Renal pelvis (tissue), 4 donors: ENCODE measurements around the gene DLG2. TPM values are rescaled to one million over a fixed set of nuclear protein-coding genes. Genes with fewer than 3 reads are reported as not detected.
"Not testable (repeated sequence)": the region's sequence is repeated elsewhere in the genome, so short reads cannot be mapped to it uniquely, and the experiment has no call there.

Experiments used
- DNase-seq: peaks from one replicate; pipeline ENCODE4 v3.0.0-alpha.2; 2013
- polyA plus RNA-seq, 3 donors: library from polyadenylated mRNA; unstranded; fragments of 120-200 nt; gene quantifications; one replicate each; pipeline ENCODE4 v1.2.1, GENCODE V29; 2013; ENCODE audit not compliant: insufficient read length in 3 of 3

DLG2 gene
- polyA plus RNA-seq, 3 donors = 10.1 to 16.6 (median 13.0) TPM

DNA sequence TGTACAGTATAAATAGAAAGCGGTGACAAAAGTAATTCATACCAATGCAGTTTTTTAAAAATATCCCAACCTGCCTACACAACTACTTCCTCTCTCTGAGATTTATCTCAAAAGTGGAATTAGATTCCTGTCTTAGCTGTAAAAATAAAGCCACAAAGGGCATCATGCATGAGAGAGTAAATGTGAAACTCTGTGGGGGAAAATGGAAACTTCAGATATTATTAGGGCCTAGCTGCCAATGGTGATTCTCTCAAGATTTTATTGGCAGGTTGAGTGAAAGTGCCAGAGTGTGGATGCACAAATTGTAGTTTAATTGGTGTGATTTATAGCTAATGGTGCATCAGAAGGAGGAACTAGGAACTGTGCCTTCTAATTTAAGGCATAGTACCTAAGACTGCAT, 1984.0 kb downstream of the DLG2 start:
- DNase-seq = no peak

DNA sequence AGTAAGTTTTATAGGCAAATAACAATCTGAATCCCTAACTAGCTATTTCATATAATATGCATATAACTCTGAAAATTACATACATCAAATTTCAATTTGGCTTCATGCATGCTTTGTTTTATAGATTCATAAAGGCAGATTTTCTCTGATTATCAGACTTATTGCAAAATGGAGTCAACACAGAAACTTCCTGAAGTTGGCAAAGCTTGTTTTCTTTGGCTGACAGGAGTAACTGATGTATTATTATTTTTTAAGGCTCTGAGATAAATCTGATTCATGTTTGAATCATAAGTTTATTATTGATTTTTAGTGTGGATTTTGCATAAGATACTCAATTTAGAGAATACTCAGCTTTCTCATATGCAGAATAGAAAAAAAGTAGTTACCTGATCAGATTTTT, 1984.6 kb downstream of the DLG2 start:
- no peak for DNase-seq

DNA sequence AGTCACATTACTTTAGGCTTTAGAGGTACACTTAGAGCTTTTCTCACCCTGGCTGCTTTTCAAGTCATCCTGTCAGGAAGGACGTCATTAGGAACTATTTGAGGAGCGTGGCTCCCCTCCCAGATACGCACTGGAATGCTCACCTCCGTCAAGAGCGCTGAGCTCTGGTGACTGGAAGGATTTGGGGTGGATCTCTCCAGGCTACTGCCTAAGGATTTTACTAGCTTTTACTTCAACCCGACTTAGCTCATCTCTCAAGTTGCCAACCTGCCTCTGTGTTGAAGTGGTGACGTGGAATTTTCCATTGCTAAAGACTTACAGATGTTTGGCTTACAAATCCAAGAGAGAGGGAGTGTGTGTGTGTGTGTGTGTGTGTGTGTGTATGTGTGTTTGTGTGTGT, 1985.6 kb downstream of the DLG2 start:
- DNase-seq = no peak

DNA sequence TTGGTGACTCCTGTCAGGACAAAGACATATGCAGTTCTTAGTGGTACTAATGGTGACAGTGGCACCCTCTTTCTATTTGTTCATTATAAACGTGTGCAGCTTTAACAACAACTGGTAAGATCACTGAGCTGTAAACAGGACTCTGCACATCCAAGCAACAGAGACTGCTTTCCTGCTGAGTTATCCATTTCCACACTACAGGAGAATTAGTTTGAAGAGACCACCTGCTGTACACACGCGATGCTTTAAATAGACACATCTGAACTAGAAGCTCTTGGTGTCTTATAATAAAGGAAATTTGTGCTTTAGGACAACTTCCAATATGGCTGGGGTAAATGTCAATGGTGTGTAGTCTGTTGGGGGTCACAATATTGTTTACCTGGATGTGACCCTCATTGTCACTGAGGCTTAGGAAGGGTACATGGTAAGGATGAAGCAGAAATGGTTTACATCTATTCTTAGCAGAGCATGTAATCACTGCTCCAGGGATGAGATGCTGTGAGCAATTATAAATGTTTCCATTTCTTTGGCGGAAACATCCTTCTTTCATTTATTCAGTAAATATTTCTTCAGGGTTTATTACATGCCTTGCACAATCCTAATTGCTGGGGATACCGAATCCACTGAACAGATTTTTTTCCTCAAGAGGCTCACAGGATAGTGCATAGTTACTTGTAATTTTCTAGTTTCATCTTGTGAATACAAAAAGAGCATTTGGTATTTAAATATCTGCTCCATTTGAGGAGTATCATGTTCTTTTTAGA, 1987.0 kb downstream of the DLG2 start:
- no peak for DNase-seq

DNA sequence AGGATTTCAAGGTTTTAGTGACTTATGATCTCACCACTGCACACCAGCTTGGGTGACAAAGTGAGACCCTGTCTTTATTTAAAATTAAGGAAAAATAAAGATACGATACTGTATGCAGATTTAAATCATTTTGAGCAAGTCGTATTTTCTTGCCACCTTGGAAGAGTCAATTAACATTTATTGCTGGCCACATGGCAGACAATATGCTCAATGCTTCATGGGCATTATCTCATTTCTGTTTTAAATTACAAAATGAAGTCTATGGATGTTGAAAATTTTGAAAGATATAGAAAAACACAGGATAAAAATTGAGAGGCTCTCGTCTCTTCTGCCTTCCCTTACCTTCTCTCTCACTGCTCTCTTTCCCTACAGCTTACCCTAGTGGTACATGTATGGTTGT, 1992.0 kb downstream of the DLG2 start:
- no peak for DNase-seq

DNA sequence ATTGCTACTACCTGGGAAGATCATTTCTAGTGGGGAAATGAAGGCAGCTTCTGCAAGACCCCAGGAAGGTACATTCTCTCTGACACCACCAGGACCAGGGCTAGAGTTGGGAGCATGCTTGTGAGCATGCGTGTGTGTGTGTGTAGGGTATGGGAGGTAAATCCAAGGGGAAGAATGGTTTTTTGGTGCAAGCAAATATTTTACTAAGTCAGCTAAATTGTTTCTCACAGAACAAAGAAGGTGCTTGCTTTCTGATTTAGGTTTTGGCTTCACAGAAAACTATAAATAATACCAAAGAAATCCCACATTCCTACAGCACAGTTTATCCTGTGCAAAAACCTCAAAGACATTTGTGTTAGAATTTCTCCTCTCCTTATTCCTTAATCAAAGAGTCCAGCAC, 1996.9 kb downstream of the DLG2 start:
- no peak for DNase-seq

DNA sequence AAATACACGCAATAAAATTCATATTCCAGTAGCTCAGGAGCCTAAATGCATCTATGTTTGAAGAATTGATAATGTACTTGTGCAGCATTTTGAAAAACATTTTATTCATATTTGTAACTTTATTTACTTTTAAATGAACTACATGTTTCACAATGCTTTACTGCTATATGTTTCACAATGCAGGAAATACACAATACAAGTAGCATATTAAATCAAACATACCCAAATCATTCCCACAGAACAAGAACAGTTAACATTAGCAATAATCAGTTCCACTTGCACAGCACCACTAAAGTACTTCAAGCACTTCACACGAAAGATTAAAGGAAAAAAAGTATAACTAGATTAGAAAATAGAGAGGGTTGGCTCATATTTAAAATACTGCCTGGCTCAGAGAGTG, 1997.4 kb downstream of the DLG2 start:
- DNase-seq = no peak

DNA sequence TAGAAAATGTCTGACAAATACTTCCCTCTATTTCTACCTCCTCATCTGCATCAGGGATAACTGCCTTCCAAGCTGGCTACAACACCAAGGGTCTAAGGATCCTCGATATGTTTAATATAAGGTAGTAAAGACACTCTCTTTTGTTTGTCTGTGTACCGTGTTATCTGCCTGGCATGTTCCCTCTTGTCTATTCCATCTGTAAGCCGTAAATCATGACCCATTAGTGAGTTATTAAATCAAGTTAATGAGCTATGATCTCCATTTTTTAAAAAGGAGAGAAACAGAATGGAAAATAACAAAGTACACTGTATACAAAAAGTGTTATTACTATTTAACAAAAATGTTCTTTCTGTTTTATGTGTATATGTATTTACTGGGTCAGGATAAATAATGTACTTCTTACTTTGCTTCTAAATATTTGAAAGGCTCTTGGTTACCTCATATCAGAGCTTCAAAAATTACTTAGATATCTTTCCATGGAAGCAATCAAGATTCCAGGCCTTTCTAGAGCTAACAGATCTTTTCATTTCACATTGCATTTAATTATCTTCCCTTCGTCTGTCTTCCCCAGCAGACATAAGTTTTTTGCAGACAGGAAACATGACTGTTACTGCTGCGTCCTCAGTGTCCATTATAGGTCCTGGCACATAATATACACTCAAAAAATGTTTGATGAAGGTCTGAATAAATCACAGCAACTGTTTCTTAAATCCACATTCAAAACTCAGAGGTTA, 1998.4 kb downstream of the DLG2 start:
- DNase-seq = no peak

DNA sequence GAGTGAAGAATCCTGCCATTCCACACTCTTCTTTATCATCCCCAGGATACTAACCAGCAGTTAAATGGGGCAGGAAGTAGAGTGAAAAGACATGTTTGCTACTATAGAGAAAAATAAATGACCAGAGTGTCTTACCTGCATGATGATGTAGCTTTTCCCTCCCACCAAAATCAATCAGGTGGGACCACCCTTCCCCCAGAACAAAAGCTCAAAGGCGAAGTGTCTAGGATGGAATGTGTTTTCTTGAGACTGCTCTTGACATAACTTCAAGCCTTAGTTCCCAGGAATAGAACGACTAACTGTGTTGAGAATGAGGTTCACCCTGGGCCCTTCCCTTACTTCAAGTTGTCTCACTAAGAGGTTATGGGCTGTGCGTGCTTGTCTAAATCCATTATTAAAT, 2001.8 kb downstream of the DLG2 start:
- DNase-seq = no peak

DNA sequence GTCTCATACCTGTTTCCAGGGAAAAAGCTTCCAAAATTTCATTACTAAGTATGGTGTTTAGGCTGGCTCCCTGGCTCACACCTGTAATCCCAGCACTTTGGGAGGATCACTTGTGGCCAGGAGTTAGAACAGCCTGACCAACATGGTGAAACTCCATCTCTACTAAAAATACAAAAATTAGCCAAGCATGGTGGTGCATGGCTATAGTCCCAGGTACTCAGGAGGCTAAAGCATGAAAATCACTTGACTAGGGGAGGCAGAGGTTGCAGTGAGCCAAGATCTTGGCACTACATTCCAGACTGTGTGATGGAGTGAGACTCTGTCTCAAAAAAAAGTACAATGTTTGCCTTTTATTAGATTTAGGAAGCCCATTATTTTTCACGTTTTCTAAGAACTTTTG, 2009.5 kb downstream of the DLG2 start:
- no peak for DNase-seq

DNA sequence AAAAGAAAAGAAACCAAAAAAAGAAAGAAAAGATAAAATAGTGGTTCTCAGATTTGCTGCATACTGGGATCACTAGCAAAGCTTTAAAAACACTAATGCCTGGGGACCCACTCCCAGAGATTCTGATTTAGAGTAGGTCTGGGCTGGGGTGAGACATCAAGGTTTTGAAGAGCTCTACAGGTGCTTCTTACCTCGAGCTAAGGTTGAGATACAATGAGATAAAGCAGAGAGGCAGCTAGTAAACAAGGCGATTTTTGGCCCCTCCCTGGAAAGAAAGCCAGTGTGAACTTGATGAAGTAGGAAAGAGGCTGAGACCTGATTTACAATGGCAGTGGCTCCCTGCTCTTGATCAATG, 2013.4 kb downstream of the DLG2 start:
- DNase-seq = no peak

DNA sequence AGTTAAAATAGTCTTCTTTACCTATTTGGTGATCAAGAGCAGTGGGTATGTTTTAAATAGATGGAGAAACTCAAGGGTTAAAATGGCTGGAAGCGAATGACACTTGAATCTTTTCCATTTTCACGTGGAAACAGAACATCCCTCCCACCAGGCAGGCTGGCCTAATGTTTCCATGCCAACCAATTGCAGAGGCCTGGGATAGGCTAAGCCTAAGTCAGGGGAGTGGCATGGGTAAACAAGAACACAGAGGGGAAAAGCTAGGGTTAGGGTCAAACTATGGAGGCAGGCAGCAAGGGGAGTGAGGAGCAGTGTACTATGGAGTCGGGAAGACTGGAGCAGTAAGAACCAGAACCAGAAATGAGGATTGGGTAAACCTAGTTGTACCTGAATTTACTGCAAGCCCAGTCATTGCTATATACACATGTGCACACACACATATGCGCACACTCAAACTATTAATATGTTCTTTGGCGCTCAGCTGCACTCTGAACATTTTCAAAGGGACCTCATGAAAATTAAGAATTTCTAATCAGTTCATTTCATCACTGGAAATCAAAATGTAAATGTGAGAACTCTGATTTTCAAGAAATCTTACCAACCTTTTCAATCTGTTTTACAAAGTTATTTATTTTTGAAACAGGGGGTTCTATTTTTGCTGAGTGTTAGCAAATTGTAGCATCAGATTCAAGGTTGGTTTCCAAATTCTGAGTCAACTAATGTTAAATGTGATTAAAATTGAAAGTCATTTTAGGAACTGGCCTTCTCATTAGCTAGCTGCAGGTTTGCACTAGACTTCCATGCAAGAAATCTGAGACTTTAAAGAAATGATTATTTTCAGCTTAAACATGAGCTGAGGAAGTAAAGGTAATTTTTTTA, 2014.0 kb downstream of the DLG2 start:
- DNase-seq = no peak

DNA sequence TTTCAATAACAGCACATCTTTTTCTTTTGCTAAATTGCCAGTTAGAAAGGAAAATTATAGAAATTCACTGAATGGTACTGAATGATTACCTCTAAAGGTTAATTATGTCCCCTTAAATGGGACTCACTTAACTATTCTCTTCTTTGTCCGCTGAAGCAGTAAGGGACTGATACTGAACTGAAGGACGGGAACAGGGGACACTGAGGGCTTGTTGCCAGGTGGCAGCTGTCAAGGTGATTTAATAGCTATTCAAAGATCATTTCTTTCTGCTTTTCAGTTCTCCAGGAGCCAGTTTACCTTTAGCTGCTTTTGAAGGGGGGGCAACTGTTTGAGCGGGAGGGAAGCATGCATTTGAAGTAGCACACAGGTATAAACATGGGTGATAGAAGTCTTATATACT, 2015.5 kb downstream of the DLG2 start:
- DNase-seq = no peak

DNA sequence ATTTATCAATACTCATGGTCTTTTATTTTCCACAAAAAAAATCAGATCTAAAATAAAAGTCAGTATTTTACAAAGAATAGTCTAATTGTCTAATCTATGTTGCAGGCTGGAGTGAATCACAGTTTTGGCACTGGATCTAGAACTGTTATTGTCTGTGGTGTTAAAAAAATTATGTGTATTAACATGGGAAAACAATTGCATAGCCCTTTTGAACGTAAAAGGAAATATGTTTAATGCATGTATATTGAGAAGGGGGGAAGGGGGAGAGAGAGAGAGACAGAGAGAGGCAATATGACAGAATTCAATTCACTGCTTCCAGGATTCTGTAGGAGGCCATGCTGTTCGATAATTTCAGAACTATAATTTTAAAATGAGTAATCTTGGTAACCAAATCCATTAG, 2016.1 kb downstream of the DLG2 start:
- no peak for DNase-seq

DNA sequence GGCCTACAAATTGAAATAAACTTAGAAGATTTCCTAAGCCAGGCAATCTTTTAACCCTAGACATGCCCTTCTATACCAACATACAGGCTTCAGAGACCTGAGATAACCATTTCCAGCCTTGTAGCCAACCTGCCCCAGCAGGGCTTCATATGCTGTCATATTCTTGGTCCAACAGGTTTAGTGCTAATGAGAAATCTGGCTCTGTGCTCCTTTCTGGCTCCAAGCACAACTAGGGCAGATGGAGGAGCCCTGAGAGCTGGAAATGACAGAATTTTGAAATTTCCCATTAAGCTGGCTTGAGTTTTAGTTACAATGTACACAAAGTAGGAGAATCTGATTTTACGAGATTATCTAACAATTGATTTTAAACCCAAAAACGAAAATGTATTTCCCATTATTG, 2018.0 kb downstream of the DLG2 start:
- DNase-seq = no peak

DNA sequence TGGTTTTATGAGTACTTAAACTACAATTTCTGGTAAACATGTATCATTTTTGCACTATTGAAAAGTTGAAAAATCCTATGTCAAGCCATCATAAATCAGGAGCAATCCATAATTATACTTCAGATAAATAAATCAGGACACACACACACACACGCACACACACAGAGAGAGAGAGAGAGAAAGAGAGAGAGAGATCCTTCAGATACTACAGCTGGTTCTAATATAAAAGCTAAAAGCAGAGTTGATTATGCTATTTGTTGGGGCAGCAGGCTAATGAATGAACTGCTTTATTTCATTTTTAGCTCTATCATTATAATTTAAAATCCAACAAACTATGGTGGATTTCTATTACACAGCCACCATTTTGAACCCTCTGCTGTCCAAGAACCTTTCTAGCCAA, 2018.6 kb downstream of the DLG2 start:
- no peak for DNase-seq

DNA sequence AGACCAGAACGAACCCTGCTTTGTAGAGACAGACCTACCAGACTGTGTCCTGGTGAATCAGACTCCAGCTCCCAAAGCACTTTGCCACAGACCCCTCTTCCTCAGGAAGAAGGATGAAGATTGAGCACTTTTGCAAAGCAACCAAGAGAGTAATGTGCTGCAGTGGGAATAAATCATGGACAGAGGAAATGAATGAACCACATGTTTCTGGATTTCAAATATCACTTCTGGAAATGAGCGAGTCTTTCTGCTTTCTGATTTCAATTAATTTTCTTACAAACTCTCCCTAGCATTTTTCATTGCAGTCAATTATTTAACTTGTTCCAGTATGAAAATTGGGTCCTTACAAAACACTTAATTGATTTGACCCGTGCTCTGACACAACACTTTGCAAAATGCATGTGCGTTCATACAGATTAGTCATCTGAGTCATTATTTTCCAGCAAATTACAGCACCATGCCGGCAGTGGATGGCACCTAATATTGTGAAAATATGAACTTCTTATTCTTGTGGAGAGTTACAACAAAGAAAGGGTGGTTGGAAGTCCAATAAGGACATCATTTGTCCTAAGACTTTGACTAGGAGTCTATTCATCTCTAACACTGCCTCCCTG, 2025.1 kb downstream of the DLG2 start:
- no peak for DNase-seq

DNA sequence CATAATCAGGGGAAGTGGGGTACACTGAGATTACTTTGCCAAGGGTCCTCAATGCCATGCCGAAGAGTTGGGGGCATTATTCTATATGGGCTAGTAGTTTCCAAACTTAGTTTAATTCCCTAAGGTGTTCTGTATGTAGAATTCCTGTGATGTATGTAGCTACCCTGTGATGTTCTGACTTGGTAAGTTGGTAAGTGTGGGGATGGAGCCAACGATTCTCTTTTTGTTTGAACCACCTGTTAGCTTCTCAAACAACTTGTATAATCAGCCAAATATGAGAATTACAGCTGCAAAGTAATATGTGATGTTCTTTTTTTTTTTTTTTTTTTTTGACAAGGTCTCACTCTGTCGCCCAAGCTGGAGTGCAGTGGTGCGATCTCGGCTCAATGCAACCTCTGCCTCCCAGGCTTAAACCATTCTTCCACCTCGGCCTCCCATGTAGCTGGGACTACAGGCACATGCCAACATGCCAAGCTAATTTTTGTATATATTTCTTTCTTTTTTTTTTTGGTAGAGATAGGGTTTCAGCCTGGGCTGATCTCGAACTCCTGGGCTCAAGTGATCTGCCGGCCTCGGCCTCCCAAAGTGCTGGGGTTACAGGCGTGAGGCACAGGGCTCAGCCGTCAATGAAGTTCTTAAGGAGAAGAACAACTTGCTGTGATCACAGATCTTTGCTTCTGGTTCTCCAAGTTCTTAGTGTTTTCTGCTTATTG, 2025.8 kb downstream of the DLG2 start:
- no peak for DNase-seq

DNA sequence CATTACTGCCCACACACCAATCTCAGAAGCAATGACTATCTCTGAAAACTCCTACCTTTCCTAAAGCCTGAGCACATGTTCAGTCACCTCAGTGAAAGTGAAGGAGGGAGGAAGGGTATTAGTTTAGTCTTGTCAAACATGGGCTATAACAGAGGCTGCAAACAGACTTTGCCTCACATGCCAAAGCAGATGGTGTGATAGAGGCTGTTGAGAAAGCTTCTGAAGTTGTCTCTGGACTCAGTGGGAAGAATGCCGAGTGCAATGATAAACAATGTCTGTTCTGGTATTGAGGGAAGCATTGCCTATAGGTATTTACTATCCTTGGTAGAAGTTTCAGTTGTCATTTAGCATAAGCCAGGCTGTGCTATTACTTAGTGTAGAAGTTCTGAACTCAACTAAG, 2026.5 kb downstream of the DLG2 start:
- no peak for DNase-seq

DNA sequence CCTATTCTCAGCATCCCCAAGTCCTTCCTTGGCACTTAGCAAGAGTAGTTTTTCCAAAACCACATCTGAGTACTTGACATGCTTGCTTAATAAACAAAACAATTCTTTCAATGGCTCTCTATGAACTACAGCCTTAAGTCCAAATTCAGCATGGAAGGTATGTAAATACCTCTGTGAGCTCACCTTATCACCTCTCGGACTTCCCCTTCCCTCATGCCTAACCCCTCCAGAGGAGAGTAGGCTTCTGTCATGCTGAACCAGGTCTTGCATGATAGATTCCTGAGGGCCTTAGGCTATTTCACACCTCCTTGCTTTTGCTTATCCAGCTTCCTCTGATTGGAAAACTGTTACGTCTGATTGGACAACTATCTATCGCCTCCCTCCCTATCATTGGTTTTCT, 2028.1 kb downstream of the DLG2 start:
- no peak for DNase-seq

DNA sequence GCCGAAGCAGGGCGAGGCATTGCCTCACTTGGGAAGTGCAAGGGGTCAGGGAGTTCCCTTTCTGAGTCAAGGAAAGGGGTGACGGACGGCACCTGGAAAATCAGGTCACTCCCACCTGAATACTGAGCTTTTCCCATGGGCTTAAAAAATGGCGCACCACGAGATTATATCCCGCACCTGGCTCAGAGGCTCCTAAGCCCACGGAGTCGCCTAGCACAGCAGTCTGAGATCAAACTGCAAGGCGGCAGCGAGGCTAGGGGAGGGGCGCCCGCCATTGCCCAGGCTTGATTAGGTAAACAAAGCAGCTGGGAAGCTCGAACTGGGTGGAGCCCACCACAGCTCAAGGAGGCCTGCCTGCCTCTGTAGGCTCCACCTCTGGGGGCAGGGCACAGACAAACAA, 2039.3 kb downstream of the DLG2 start:
- DNase-seq = not testable (repeated sequence)
